GM06990 (cell line): Measurements from ENCODE around the gene CAPN1.
"Not testable (repeated sequence)": the region's sequence is repeated elsewhere in the genome, so short reads cannot be mapped to it uniquely, and the experiment has no call there.

Experiments
- DNase-seq: peaks from one replicate; pipeline ENCODE4 v3.0.0-alpha.2; 2011; ENCODE audit not compliant: insufficient read length; ENCODE audit errors: extremely low read depth
- H3K27me3 ChIP-seq: replicated peaks from 2 replicates; pipeline ENCODE4 v1.6.0; 2011; ENCODE audit warnings: low read length; ENCODE audit not compliant: control insufficient read depth, insufficient read depth
- H3K36me3 ChIP-seq: 2 replicates; pipeline ENCODE4 v1.5.1; 2011; ENCODE audit warnings: low read length; ENCODE audit not compliant: control insufficient read depth, insufficient read depth
- H3K4me3 ChIP-seq: replicated peaks from 2 replicates; pipeline ENCODE4 v1.5.1; 2011; ENCODE audit warnings: low read depth, mild to moderate bottlenecking, control low read depth, low read length
- CTCF ChIP-seq: IDR thresholded peaks from 2 replicates; pipeline ENCODE4 v1.5.1; 2011; ENCODE audit warnings: low read length, control low read depth, mild to moderate bottlenecking, inconsistent platforms; ENCODE audit not compliant: insufficient read depth, poor library complexity, severe bottlenecking

The CAPN1 gene

DNA sequence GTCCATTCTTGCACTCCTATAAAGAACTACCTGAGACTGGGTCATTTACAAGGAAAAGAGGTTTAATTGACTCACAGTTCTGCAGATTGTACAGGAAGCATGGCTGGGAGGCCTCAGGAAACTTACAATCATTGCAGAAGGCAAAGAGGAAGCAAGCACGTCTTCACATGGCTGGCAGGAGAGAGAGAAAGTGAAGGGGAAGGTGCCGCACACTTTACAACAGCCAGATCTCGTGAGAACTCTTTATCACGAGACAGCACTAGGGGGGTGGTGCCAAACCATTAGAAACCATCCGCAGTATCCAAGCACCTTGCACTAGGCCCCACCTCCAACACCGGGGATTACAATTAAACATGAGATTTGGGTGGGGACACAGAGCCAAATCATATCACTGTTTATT, 60.7 kb downstream of the CAPN1 start:
- TF ChIP-seq CTCF = no peak
- no peak for DNase-seq
- no peaks in the 10 kb centered on the region for H3K27me3 ChIP-seq
- no peaks in the 10 kb centered on the region for H3K36me3 ChIP-seq
- no peak overlapping the region for H3K4me3 ChIP-seq

DNA sequence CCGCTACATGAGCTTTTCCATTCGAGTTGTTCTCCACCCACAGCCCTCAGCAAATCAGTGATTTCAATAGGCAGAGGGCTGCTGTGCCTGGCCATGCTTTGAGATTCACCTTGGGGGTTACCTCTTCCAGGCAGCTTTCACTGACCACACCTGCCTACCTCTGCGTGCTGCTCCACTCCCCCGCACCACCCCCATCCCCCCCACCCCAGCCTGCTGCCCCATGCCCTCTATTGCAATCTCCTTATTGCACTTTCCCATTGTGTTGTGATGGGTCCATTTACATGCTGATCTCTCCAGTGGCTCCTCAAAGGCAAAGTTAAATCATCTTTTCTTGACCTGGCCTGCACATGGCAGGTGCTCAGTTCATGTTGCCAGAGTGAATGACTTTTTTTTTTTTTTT, 62.1 kb downstream of the CAPN1 start:
- Histone ChIP-seq H3K4me3 (no peak overlapping the region), H3K27me3 (no peaks in the 10 kb centered on the region), H3K36me3 (no peaks in the 10 kb centered on the region)
- DNase-seq = no peak
- TF ChIP-seq CTCF = no peak

DNA sequence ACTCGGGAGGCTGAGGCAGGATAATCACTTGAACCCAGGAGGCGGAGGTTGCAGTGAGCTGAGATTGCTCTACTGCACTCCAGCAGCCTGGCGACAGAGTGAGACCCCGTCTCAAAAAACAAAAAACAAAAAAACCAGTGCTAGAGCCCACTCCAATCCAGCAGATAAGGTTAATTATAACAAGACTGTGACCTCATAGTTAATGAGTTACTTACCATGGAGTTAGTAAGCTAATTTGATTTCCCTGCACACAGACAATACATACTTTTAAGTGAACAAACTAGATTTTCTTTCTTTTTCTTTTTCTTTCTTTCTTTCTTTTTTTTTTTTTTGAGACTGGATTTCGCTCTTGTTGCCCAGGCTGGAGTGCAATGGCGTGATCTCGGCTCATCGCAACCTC, 63.3 kb downstream of the CAPN1 start:
- not testable (repeated sequence) for H3K27me3 ChIP-seq, H3K36me3 ChIP-seq, H3K4me3 ChIP-seq, DNase-seq

- no peak overlapping the region for H3K4me3 ChIP-seq
- TF ChIP-seq CTCF = no peak
- no peaks in the 10 kb centered on the region for H3K36me3 ChIP-seq
- no peak for DNase-seq
- H3K27me3 ChIP-seq = no peaks in the 10 kb centered on the region
These were observed 64.8 kb downstream of the CAPN1 start for GRCh38 chr11:65246506-65246905.

GRCh38 chr11:65248184-65248710, 66.5 kb downstream of the CAPN1 start:
- not testable (repeated sequence) for H3K27me3 ChIP-seq, H3K4me3 ChIP-seq, H3K36me3 ChIP-seq, DNase-seq

GRCh38 chr11:65251476-65251875, 69.7 kb downstream of the CAPN1 start:
- no peak overlapping the region for H3K4me3 ChIP-seq
- no peak for TF ChIP-seq CTCF
- DNase-seq = no peak
- no peaks in the 10 kb centered on the region for H3K36me3 ChIP-seq
- no peaks in the 10 kb centered on the region for H3K27me3 ChIP-seq

DNA sequence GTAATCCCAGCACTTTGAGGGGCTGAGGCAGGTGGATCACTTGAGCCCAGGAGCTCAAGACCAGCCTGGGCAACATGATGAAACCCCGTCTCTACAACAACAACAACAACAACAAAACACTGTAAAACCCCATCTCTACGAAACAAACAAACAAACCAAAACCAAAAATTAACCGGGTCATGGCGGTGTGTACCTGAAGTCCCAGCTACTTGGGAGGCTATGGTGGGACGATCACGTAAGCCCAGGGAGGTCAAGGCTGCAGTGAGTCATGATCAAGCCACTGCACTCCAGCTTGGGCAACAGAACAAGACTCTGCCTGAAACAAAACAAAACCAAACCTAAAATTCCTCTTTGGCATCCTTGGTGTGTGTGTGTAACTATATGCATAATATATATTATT, 73.0 kb downstream of the CAPN1 start:
- no peak for TF ChIP-seq CTCF
- no peak for DNase-seq
- Histone ChIP-seq H3K36me3 (no peaks in the 10 kb centered on the region), H3K4me3 (no peak overlapping the region), H3K27me3 (no peaks in the 10 kb centered on the region)
